GM10248 (cell line): ENCODE measurements around the gene DEDD2.

Source experiments
- CTCF ChIA-PET: fragments of 300-600 bp; sonication (Branson Sonifier 250); formaldehyde crosslinking; extraction: SDS; loops from one replicate; lab custom pipeline; 2021; ENCODE audit warnings: antibody characterized with exemption; lab: Yijun Ruan, JAX
- POLR2A ChIA-PET: fragments of 350-650 bp; sonication (Branson Sonifier 250); formaldehyde crosslinking; extraction: SDS; loops from one replicate; lab custom pipeline; 2020; ENCODE audit warnings: antibody characterized with exemption; lab: Yijun Ruan, JAX
- DNase-seq: peaks from one replicate; pipeline ENCODE4 v3.0.0; 2012; ENCODE audit errors: extremely low spot score
- TF ChIP-seq, protein P1 (sequence below): IDR thresholded peaks from 2 replicates; pipeline ENCODE4 v1.5.1; 2012; ENCODE audit warnings: mild to moderate bottlenecking, low read depth; ENCODE audit errors: extremely low read depth, missing control alignments, control extremely low read depth

The DEDD2 gene

DNA sequence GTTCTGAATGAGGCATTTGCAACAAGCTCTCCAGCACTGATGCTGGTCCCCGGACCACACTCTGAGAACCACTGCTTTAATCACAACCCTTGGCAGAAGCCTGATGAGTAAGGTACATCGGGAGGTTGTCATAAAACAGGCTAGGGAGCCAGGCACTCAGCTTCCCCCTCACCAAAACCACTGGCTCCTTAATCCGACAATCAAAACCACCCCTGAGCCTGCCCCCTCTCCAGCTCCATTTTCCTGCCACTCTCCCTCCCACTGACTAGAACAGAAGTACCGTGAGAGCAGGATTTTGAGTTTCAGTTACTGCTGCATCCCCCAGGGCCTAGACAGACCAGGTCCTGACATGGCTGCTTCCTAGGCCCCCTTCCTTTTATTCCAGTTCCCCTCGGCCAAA, 17.7 kb upstream of the DEDD2 start:
- POLR2A ChIA-PET = interaction anchor here (1.5 kb wide), 1 partner anchor 19 kb away, joined by 4 read pairs; no protein-coding TSS in a partner anchor
- TF ChIP-seq, protein P1, sequence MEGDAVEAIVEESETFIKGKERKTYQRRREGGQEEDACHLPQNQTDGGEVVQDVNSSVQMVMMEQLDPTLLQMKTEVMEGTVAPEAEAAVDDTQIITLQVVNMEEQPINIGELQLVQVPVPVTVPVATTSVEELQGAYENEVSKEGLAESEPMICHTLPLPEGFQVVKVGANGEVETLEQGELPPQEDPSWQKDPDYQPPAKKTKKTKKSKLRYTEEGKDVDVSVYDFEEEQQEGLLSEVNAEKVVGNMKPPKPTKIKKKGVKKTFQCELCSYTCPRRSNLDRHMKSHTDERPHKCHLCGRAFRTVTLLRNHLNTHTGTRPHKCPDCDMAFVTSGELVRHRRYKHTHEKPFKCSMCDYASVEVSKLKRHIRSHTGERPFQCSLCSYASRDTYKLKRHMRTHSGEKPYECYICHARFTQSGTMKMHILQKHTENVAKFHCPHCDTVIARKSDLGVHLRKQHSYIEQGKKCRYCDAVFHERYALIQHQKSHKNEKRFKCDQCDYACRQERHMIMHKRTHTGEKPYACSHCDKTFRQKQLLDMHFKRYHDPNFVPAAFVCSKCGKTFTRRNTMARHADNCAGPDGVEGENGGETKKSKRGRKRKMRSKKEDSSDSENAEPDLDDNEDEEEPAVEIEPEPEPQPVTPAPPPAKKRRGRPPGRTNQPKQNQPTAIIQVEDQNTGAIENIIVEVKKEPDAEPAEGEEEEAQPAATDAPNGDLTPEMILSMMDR = no peak
- CTCF ChIA-PET = interaction anchor here (0.9 to 3.5 kb wide), 5 partner anchors 9 to 127 kb away, joined by 3 to 14 read pairs (median 12); no protein-coding TSS in a partner anchor
- DNase-seq = no peak

DNA sequence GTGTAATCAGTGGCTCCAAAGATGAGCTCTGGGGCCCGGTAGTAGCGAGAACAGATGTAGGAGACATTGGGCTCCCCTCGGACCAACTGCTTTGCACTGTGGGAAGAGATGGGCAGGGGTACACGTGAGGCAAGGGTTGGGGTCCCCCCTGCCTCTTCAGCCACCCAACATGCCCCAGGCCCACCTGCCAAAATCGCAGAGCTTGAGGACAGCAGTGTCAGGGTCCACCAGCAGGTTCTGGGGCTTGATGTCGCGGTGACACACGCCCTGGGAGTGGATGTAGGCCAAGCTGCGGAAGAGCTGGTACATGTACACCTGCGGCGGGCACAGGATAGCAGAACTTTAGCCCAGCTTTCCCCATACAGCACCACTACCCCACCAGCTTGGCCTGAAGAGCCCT, 16.9 kb upstream of the DEDD2 start:
- POLR2A ChIA-PET = interaction anchor here (0.9 to 1.5 kb wide), 2 partner anchors 9 to 18 kb away, joined by 4 to 5 read pairs; no protein-coding TSS in a partner anchor
- DNase-seq = no peak
- CTCF ChIA-PET = interaction anchor here (0.7 to 3.5 kb wide), 6 partner anchors 9 to 126 kb away, joined by 3 to 14 read pairs (median 8); partner anchors contain the start of gene ZNF526
- TF ChIP-seq, protein P1 = no peak

- POLR2A ChIA-PET = interaction anchor here (0.6 to 1.5 kb wide), 3 partner anchors 9 to 1486 kb away, joined by 3 to 5 read pairs (median 4); no protein-coding TSS in a partner anchor
- TF ChIP-seq, protein P1 = no peak
- CTCF ChIA-PET = interaction anchor here (0.7 to 3.5 kb wide), 8 partner anchors 8 to 125 kb away, joined by 3 to 14 read pairs (median 4); partner anchors contain the start of genes POU2F2 and ZNF526
- no peak for DNase-seq
These were observed 16.3 kb upstream of the DEDD2 start for GRCh38 chr19:42233678-42234292.

- ChIA-PET CTCF (interaction anchor here (0.9 to 2.7 kb wide), 4 partner anchors 11 to 101 kb away, joined by 3 to 14 read pairs (median 3); partner anchors contain the start of gene POU2F2), POLR2A (interaction anchor here (0.6 kb wide), 1 partner anchor 1487 kb away, joined by 3 read pairs; no protein-coding TSS in a partner anchor)
- no peak for DNase-seq
- TF ChIP-seq, protein P1 = no peak
These were observed 15.6 kb upstream of the DEDD2 start for GRCh38 chr19:42233106-42233505.

DNA sequence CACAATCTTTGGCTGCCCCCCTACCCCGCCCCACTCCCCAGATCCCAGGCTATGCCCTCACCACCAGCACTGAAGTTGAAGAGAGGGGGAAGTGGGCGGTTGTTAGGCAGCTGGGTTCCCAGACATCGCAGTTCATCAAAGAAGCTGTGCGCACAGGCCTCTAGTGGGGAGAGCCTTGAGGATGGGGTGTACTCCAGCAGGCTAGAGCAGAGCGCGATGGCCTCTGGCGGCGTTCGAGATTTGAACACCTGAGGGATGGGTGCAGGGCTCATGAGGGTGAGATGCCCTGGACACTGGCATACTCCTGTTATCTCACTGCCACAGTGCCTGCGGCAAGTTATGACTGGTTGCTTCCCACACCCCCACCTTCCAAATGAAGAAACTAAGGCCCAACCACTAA, 15.0 kb upstream of the DEDD2 start:
- no peak for DNase-seq
- POLR2A ChIA-PET = no interaction called here
- TF ChIP-seq, protein P1 = no peak
- CTCF ChIA-PET = interaction anchor here (1.0 kb wide), 1 partner anchor 11 kb away, joined by 3 read pairs; no protein-coding TSS in a partner anchor

DNA sequence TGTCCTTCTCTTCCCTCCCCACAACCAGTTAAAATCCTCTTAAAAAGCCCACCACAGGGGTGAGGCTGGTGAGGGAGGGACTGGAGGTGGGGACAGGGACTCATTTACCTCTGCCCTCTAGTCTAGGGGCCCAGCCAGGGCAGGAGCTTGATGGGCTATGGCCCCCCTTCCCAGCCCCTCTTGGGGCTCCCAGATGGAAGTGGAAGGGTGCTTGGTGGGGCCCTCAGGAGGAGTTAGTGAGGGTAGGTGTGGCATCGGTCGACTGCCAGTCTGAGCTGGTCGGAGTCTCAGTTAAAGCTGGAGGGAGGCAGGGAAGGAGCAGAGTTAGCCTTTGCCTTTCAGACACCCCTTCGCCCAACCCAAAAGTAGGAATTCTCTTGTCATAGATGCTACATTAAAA, 13.1 kb upstream of the DEDD2 start:
- POLR2A ChIA-PET = no interaction called here

More for the DNA sequence above, 13.1 kb upstream of the DEDD2 start:
- DNase-seq = no peak
- TF ChIP-seq, protein P1 = no peak
- CTCF ChIA-PET = interaction anchor here (1.0 to 2.0 kb wide), 5 partner anchors 9 to 66 kb away, joined by 3 to 6 read pairs (median 4); partner anchors contain the start of gene ZNF526
